HG03175 (cell line): ENCODE measurements around the gene AP1G1.
"Not testable (repeated sequence)": the region's sequence is repeated elsewhere in the genome, so short reads cannot be mapped to it uniquely, and the experiment has no call there.

Source experiments
- ATAC-seq: cut with Tn5 transposase; IDR thresholded peaks from one replicate; pipeline ENCODE4 v1.9.1; 2021; ENCODE audit warnings: mild to moderate bottlenecking, moderate library complexity; ENCODE audit not compliant: unreplicated experiment

Gene AP1G1

DNA sequence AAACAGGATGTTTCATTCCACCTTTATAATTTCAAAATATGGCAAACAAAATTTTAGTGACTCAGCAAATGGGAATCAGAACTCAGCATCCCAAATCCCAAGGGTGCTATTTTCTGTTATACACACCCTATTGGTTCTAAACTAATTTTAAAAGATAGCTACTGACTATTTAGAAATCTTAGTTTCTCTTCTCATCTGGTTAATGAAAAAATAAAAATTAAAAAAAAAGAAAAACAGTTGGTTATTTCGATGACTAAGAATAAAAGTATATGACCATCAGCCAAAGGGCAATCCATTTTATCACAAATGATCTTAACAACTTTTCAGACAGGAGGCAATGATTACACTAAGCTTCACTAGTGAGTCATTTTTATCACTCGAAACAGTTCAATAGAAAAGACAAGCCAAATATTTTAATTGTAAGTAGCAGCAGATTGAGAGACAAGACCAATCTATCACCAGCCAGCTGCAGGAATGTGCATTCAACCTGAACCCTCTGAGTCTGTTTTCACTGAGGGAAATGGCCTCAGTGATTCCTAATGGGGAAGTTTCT lies 99.3 kb downstream of the AP1G1 start:
- ATAC-seq: no peak

DNA sequence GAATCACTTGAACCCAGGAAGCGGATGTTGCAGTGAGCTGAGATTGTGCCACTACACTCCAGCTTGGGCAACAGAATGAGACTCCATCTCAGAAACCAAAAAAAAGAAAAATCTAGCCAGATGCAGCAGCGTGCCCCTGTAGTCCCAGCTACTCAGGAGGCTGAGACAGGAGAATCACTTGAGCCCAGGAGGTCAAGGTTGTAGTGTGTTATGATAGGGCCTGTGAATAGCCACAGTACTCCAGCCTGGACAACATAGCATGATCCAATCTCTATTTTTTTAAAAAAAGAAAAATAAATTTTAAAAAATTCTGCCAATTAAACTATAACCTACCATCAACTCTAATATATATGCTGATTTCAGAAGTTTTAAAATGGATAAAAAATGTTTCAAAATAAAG lies 99.9 kb downstream of the AP1G1 start:
- no peak for ATAC-seq

- no peak for ATAC-seq
Observed at GRCh38 chr16:71707199-71707598, 101.4 kb downstream of the AP1G1 start.

DNA sequence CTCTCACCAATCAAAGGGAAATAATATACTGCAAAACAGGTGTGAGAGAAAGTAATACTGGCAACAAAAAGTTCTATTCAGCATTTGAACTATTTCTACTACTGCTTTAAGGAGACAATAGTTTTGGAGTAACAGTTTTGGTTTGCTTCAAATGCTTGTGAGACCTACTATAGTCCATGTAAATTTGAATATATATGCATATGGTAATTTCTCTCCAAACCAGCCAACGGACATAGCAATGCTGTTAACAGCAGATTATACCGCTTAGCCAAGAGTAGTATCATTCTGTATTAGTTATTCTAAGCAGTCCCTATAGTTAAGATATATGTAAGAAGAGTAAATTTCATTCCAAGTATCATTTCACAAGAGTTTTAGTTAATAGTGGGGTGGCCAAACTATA lies 102.6 kb downstream of the AP1G1 start:
- no peak for ATAC-seq

DNA sequence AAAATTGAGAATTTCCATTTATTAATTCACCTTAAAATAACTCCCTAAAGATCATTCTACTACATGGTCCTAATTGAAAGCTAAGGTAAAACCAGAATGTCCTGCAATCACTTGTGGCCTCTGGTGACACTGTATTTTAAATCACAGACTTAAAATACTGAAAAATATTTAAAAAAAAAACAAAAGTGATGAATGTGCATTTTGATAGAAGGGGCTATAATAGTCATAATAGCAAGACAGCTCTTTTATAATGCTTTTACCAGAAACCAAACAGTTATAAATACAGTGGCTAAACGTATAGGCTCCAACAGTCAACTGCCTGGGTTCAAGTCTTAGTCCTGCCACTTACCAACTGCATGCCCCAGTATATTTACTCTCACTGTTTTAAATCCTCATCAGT lies 105.3 kb downstream of the AP1G1 start:
- ATAC-seq: no peak

DNA sequence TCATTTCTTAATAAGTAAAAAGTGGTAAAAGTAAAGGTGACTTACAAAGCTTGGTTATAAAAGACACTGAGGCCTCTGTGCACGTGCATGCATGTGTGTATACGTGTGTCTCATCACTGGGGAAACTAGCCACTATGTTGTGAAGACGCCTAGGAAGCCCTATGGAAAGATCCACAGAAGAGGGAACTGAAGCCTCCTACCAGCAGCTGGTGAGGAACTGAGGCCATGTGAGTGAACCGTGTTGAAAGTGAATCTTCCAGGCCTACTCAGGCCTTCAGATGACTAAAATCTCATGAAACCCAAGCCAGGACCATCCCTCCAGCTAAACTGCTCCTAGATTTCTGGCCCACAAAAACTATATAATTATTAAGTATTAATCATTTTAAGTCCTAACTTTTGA lies 107.8 kb downstream of the AP1G1 start:
- no peak for ATAC-seq

DNA sequence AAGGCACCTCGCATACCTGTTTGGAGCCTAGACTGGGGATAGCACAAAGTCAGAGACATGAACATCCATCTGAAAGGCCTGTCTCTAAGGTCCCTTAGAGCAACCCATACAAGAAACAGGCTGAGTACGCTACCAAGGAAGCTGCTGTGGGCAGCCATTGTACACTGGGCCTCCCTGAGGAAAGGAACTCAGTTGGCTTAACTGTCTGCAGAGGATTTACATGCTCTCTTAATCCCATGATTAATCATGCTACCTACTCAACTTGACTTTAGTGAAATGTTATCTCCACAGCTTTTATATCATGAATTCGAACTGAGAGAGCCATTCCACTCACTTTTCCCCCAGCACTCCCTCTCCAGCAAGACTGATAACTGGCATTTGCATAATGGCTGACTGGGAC lies 110.1 kb downstream of the AP1G1 start:
- ATAC-seq: no peak

DNA sequence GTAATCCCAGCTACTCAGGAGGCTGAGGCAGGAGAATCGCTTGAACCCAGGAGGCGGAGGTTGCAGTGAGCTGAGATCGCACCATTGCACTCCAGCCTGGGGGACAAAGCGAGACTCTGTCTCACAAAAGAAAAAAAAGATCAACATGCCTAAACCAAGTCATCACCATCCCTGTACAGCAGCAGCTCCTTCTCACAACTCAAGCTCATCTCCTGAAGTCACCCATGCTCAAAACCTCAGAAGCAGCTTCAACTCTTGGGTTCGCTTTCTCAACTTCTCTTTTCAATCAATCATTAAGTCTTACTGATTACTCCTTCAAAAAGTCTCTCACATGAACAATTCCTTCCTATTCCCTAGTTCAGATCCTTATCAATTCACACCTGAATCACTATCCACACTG lies 115.5 kb downstream of the AP1G1 start:
- no peak for ATAC-seq

GRCh38 chr16:71689901-71690300 lies 118.7 kb downstream of the AP1G1 start:
- ATAC-seq: no peak

DNA sequence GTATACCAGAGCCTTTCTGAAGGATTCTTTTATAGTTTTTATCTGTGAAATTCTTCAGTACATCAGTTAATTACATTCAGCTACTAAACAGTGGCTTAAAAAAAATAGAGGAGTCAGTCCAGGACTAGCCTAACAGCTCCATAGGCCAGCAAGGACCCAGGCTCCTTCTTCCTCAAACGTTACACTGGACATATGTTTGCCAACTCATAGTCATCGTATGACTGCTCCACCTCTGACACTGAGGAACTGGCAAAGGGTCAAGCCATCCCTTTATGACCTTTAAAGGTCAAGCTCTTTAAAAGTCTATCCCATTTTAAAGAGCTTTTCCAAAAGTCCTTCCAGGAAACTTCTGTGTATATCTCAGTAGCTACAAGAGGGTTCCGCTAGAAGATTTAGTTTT lies 120.8 kb downstream of the AP1G1 start:
- no peak for ATAC-seq

DNA sequence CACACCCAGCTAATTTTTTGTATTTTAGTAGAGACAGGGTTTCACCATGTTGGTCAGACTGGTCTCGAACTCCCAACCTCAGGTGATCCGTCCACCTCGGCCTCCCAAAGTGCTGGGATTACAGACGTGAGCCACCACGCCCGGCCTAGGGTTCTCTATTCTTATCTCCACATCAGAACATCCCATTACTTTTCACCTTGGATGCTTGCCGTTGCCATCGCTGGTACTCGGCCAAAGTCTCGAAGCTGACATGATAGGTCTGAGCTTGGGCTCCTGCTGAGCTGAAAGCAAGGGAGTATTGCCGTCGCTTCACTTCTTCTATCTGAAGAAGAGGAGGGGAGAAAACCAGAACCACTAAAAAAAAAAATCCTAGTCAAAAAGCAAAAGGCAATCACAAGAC lies 124.4 kb downstream of the AP1G1 start:
- ATAC-seq: not testable (repeated sequence)

DNA sequence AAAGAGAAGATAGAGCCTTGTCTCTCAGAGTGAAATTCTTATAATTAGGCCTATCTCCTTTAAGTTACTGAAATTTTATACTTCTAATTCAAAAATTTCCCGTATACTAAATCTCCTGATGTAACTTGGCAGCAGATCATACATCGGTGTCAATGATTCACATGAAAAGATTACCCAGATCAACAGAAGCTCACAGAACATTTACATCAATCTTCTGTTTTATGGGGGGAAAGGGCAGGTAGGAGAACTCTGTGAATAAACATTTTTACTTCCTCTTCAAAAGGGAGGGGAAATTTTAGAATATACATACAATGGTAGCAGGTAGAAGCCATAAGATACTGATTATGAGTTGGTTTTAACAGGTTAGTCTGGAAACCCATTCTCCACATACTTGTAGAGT lies 127.3 kb downstream of the AP1G1 start:
- no peak for ATAC-seq
